ENCODE data around the gene PLTP.

The PLTP gene

DNA sequence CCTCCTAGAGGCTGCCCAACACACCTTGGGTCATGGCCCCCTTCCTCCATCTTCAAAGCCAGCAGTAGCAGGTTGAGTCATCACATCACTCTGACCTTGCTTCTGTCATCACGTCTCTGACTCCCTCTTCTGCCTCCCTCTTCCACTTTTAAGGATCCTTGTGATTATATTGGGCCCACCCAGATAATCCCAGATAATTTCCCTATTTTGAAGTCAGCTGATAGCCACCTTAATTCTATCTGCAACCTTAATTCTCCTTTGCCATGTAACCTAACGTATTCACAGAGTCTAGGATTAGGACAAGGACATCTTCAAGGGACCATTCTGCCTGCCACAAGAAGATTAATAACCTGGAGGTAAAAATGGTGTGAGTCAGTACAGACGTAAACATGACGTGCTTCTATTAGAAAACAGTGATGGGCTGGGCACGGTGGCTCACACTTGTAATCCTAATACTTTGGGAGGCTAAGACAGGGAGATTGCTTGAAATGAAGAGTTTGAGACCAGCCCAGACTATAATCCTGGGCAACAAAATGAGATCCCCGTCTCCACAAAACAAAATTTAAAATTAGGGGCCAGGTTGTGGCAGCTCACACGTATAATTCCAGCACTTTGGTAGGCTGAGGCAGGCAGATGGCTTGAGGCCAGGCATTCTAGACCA is 51.3 kb downstream of the PLTP start:
- H3K36me3 ChIP-seq (ENCODE audit: insufficient read depth, low read length): no peaks in the 10 kb centered on the region
- peaks cover 8% of the 10 kb centered on the region; the same call in 1 of the 2 replicates for H3K4me1 ChIP-seq (ENCODE audit: insufficient read depth, low read length)
- no peaks in the 10 kb centered on the region for H3K27me3 ChIP-seq (ENCODE audit: insufficient read depth, low read length)
- 85% methylated on average over 7 of the region's 7 CpGs for WGBS
- H3K4me3 ChIP-seq (ENCODE audit: low read length): no peak overlapping the region
- H3K9ac ChIP-seq (ENCODE audit: low read depth, low read length): no peak overlapping the region
- H3K27ac ChIP-seq (ENCODE audit: low read depth, low read length): no peak overlapping the region
- no peaks in the 10 kb centered on the region for H3K9me3 ChIP-seq (ENCODE audit: insufficient read depth, low read depth, low read length)

DNA sequence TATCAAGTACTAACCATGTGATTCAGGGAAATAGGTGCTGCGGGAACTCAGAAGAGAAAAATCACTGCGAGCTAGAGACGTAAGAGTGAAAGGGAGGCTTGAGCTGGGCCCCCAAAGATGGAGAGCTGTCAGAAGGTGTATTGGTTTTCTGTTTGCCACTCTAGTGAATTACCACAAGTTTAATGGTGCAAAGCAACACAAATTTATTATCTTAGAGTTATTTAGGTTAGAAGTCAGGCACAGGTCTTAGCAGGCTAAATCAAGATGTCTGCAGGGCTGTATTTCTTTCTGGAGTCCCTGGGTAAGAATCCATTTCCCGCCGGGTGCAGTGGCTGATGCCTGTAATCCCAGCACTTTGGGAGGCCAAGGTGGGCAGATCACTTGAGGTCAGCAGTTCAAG is 52.0 kb downstream of the PLTP start:
- no peak overlapping the region for H3K4me3 ChIP-seq (ENCODE audit: low read length)
- WGBS: 97% methylated on average over 5 of the region's 5 CpGs
- H3K36me3 ChIP-seq (ENCODE audit: insufficient read depth, low read length): no peaks in the 10 kb centered on the region
- H3K27me3 ChIP-seq (ENCODE audit: insufficient read depth, low read length): no peaks in the 10 kb centered on the region
- H3K27ac ChIP-seq (ENCODE audit: low read depth, low read length): no peak overlapping the region
- no peaks in the 10 kb centered on the region for H3K9me3 ChIP-seq (ENCODE audit: insufficient read depth, low read depth, low read length)
- peaks cover 11% of the 10 kb centered on the region for H3K4me1 ChIP-seq (ENCODE audit: insufficient read depth, low read length)
- H3K9ac ChIP-seq (ENCODE audit: low read depth, low read length): no peak overlapping the region

DNA sequence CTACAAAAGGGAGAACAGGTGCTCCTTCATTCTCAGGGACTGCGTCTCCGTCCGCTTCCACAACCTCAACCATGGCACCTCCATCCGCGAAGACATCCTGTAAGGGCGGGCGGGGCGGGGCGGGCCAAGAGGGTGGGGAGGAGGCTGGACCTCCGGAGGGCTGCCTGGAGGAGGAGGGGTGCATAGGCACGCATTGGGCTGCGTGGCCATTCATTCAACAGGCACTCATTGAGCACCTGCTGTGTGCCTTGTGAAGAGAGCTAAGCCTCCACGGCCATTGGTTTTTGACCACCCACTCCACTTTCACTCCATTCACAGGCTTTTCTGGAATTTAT is 54.1 kb downstream of the PLTP start:
- Histone ChIP-seq H3K27me3 (ENCODE audit: insufficient read depth, low read length) (no peaks in the 10 kb centered on the region), H3K27ac (ENCODE audit: low read depth, low read length) (peak overlapping the region; percentile 80), H3K9me3 (ENCODE audit: insufficient read depth, low read depth, low read length) (no peaks in the 10 kb centered on the region), H3K9ac (ENCODE audit: low read depth, low read length) (0 out of 2 replicates have a peak overlapping the region, but pooled peaks have one; percentile 12), H3K4me3 (ENCODE audit: low read length) (peak overlapping the region; percentile 89), H3K4me1 (ENCODE audit: insufficient read depth, low read length) (peaks cover 28% of the 10 kb centered on the region), H3K36me3 (ENCODE audit: insufficient read depth, low read length) (no peaks in the 10 kb centered on the region)
- WGBS: 1% methylated on average over 13 of the region's 13 CpGs

DNA sequence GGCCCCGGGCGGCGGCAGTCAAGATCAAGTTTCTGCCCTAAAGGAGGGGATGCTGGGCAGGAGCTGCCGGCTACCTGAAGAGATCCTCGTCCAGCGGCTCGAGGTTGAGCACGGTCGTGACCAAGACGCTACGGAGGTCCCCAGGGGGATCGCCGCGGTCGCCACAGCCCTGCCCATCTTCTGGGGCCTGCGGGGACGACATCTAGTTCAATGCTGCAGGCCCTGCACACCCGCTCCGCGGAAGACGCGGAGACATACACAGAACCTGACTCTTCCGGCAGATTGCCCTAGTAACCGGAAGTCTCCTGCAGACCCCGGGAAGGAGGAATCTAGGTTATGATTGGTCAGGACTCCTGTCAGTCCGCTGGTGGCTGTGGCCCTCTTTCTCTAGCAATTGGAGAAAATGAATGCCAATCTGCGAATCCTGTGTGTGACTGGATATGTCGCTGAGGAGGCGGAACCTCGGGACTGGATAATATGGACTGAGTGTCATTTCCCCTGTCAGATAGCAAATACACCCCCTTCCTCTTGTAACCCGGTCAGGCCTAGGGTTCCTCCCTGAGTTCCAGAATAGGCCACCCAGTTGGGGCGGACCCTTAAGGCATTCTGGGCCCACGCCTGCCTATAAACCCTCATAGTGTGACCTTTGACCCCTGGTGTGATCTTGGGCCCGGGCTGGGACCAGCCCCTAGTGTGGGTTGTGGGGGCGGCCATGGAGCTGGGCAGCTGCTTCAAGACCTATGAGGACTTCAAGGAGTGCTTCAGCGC is 54.7 kb downstream of the PLTP start, which contains the start of the genes ACOT8 and ZSWIM3:
TSS of gene ACOT8 (minus strand) at position 279 of the 768 bp plus-strand sequence. CDS start at position 202, 77 bp downstream.
TSS of gene ZSWIM3 (plus strand) at position 501 of the 768 bp plus-strand sequence. CDS start at position 713, 212 bp downstream.
- Histone ChIP-seq H3K9ac (ENCODE audit: low read depth, low read length) (peak within 1 kb of the TSS; percentile 68), H3K9me3 (ENCODE audit: insufficient read depth, low read depth, low read length) (no peaks in the 10 kb centered on the region), H3K36me3 (ENCODE audit: insufficient read depth, low read length) (no peaks in the 10 kb centered on the region), H3K27me3 (ENCODE audit: insufficient read depth, low read length) (no peaks in the 10 kb centered on the region), H3K4me3 (ENCODE audit: low read length) (peak within 1 kb of the TSS; percentile 89), H3K4me1 (ENCODE audit: insufficient read depth, low read length) (peaks cover 28% of the 10 kb centered on the region), H3K27ac (ENCODE audit: low read depth, low read length) (peak within 1 kb of the TSS; percentile 80)
- 1% methylated on average over 33 of the region's 36 CpGs for WGBS

DNA sequence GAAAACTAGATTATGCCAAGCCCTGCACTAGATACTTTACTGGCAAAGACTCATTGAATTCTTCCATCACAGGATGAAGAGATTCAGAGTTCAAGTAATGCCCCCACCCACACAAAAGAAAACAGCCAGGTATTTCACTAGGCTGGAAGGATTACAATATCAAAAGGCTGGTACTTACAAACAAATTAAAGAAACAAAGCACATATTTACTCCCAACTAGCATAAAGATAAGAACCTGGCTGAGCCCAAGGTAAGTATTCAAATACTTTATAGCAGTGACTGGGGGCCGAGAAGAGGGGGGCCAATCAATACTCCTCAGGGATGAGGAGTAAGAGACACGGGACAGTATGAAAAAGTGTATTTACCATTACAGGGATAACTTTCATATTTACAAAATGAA is 58.5 kb downstream of the PLTP start:
- Histone ChIP-seq H3K9ac (ENCODE audit: low read depth, low read length) (peak overlapping the region; percentile 50), H3K4me3 (ENCODE audit: low read length) (peak overlapping the region; percentile 30), H3K27me3 (ENCODE audit: insufficient read depth, low read length) (no peaks in the 10 kb centered on the region), H3K4me1 (ENCODE audit: insufficient read depth, low read length) (peaks cover 26% of the 10 kb centered on the region), H3K36me3 (ENCODE audit: insufficient read depth, low read length) (peaks cover 7% of the 10 kb centered on the region; the same call in 1 of the 2 replicates), H3K27ac (ENCODE audit: low read depth, low read length) (peak overlapping the region; percentile 92), H3K9me3 (ENCODE audit: insufficient read depth, low read depth, low read length) (no peaks in the 10 kb centered on the region)
- 29% methylated on average over 1 of the region's 2 CpGs for WGBS

DNA sequence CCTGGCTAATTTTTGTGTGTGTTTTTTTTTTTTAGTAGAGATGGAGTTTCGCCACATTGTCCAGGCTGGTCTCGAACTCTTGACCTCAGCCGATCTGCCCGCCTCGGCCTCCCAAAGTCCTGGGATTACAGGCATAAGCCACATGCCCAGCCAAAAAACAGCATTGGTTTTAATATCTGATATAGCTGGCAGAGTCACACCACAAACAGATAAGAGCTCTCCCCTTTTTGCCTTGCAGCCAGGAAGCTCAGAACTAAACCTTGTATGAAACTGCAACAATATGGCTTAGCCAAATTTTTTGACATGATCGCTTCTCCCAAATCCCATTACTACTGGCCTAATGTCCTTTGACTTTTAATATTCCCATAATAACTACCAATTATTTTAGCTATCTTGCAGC is 59.6 kb downstream of the PLTP start:
- Histone ChIP-seq H3K36me3 (ENCODE audit: insufficient read depth, low read length) (peaks cover 10% of the 10 kb centered on the region; the same call in 1 of the 2 replicates), H3K27ac (ENCODE audit: low read depth, low read length) (no peak overlapping the region; the same call in 1 of the 2 replicates), H3K4me1 (ENCODE audit: insufficient read depth, low read length) (peaks cover 20% of the 10 kb centered on the region), H3K9ac (ENCODE audit: low read depth, low read length) (no peak overlapping the region), H3K27me3 (ENCODE audit: insufficient read depth, low read length) (no peaks in the 10 kb centered on the region), H3K4me3 (ENCODE audit: low read length) (no peak overlapping the region), H3K9me3 (ENCODE audit: insufficient read depth, low read depth, low read length) (no peaks in the 10 kb centered on the region)
- WGBS: 95% methylated on average over 6 of the region's 6 CpGs

DNA sequence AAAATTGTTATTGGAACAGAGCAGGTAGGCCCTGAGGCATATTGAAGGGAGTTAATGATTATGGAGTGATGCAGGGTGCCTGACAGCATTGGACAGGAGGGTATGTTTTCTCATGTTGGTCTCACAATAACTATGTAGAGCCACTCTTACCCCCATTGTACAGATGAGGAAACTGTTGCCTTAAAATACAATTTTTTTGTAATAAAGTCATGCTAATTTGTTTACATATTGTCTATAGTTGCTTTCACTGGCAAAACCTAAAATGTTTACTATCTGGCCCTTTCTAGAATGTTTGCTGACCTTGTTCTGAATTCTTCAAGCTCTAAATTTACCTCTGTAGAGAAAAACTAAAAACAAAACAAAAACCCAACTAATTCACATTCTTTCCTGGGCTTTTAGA is 60.5 kb downstream of the PLTP start:
- H3K4me3 ChIP-seq (ENCODE audit: low read length): no peak overlapping the region
- no peaks in the 10 kb centered on the region for H3K27me3 ChIP-seq (ENCODE audit: insufficient read depth, low read length)
- no peaks in the 10 kb centered on the region for H3K9me3 ChIP-seq (ENCODE audit: insufficient read depth, low read depth, low read length)
- H3K9ac ChIP-seq (ENCODE audit: low read depth, low read length): no peak overlapping the region
- no peak overlapping the region for H3K27ac ChIP-seq (ENCODE audit: low read depth, low read length)
- H3K4me1 ChIP-seq (ENCODE audit: insufficient read depth, low read length): peaks cover 20% of the 10 kb centered on the region
- peaks cover 11% of the 10 kb centered on the region for H3K36me3 ChIP-seq (ENCODE audit: insufficient read depth, low read length)

DNA sequence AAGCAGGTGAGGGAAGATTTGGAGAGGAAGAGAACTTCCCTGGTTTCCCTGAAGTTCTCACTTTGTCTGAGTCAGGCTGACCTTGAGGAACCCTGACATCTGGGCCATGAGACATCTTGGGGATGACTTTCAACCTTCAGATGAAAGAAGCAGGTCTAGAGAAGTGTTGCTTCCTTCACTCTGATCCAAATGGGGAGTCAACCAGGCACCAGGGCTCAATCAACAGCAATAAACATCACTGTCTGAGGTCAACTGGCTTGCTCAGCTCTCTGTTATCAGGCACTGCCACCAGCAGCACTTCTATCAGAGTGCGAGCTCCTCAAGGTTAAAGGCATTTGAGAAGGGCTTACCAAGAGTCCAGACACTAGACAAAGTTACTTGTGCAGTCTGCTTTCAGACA is 61.0 kb downstream of the PLTP start:
- WGBS: 92% methylated on average over 1 of the region's 1 CpG
- Histone ChIP-seq H3K36me3 (ENCODE audit: insufficient read depth, low read length) (peaks cover 17% of the 10 kb centered on the region), H3K27ac (ENCODE audit: low read depth, low read length) (no peak overlapping the region), H3K4me1 (ENCODE audit: insufficient read depth, low read length) (peaks cover 20% of the 10 kb centered on the region), H3K4me3 (ENCODE audit: low read length) (no peak overlapping the region), H3K9me3 (ENCODE audit: insufficient read depth, low read depth, low read length) (no peaks in the 10 kb centered on the region), H3K9ac (ENCODE audit: low read depth, low read length) (no peak overlapping the region), H3K27me3 (ENCODE audit: insufficient read depth, low read length) (no peaks in the 10 kb centered on the region)

DNA sequence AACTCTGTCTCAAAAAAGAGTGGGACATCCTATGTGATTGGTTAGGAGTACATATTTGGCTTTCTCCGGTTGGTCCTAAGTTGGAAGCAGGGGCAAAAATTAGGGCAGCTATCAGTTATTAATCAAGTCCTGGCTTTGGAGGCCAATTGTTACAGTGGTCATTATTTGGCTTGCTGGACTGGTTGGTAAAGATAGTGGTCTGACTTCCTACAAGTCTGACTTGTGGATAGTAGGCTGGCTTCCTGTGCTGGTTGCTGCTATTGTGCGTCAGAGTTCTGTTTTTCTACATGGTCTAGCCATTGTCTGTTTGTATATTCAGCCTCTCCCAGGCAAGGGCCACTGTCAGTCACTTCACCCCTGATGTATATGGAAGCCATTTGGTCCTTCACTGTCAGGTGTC is 61.7 kb downstream of the PLTP start:
- H3K36me3 ChIP-seq (ENCODE audit: insufficient read depth, low read length): peaks cover 23% of the 10 kb centered on the region

DNA sequence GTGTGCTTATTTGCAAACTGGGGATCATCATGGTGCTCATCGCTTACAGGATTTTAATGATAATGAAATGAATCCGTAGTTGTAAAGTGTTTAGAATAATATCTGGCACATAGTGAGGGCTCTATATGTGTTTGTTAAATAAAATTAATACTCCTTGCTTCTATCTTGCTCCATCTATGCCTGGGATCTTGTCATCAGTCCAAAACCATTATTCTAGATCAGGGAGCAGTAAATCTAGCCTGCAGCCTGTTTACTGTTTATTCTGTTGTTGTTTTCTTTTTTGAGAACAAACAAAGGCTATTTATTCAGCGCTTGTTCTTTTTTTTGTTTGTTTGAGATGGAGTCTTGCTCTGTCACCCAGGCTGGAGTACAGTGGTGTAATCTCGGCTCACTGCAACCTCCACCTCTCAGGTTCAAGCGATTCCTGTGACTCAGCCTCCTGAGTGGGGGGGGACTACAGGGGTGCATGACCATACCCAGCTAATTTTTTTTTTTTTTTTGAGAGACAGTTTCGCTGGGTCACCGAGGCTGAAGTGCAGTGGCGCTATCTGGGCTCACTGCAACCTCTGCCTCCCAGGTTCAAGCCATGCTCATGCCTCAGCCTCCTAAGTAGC is 62.9 kb downstream of the PLTP start:
- no peak overlapping the region for H3K4me3 ChIP-seq (ENCODE audit: low read length)
- no peak overlapping the region for H3K27ac ChIP-seq (ENCODE audit: low read depth, low read length)
- no peaks in the 10 kb centered on the region for H3K9me3 ChIP-seq (ENCODE audit: insufficient read depth, low read depth, low read length)
- peaks cover 10% of the 10 kb centered on the region for H3K4me1 ChIP-seq (ENCODE audit: insufficient read depth, low read length)
- H3K36me3 ChIP-seq (ENCODE audit: insufficient read depth, low read length): peaks cover 32% of the 10 kb centered on the region
- WGBS: 95% methylated on average over 8 of the region's 8 CpGs
- H3K9ac ChIP-seq (ENCODE audit: low read depth, low read length): no peak overlapping the region
- H3K27me3 ChIP-seq (ENCODE audit: insufficient read depth, low read length): no peaks in the 10 kb centered on the region

More for the DNA sequence above, 61.7 kb downstream of the PLTP start:
- peaks cover 20% of the 10 kb centered on the region for H3K4me1 ChIP-seq (ENCODE audit: insufficient read depth, low read length)
- no peaks in the 10 kb centered on the region for H3K9me3 ChIP-seq (ENCODE audit: insufficient read depth, low read depth, low read length)
- no peak overlapping the region for H3K9ac ChIP-seq (ENCODE audit: low read depth, low read length)
- no peak overlapping the region for H3K4me3 ChIP-seq (ENCODE audit: low read length)
- H3K27me3 ChIP-seq (ENCODE audit: insufficient read depth, low read length): no peaks in the 10 kb centered on the region
- H3K27ac ChIP-seq (ENCODE audit: low read depth, low read length): no peak overlapping the region
- WGBS: 96% methylated on average over 2 of the region's 2 CpGs
